HFFc6 (cell line): ENCODE data around the gene CACTIN. TPM values are rescaled to one million over a fixed set of nuclear protein-coding genes. Genes with fewer than 3 reads are reported as not detected.

Experiments
- DNase-seq: peaks from one replicate; pipeline ENCODE4 v3.0.0-alpha.2; 2018
- H3K27ac Mint-ChIP-seq: 2 replicates; pipeline ENCODE4 v1.8.0; 2020; ENCODE audit warnings: mild to moderate bottlenecking, mixed read lengths
- H3K27me3 Mint-ChIP-seq: 2 replicates; pipeline ENCODE4 v1.8.0; 2021; ENCODE audit warnings: mild to moderate bottlenecking, moderate library complexity, mixed read lengths; ENCODE audit not compliant: insufficient read depth
- H3K36me3 Mint-ChIP-seq: 2 replicates; pipeline ENCODE4 v1.8.0; 2021; ENCODE audit warnings: low read depth, mixed read lengths
- H3K4me1 Mint-ChIP-seq: 2 replicates; pipeline ENCODE4 v1.8.0; 2020; ENCODE audit warnings: low read depth, mixed read lengths
- H3K4me3 Mint-ChIP-seq: 2 replicates; pipeline ENCODE4 v1.8.0; 2020; ENCODE audit warnings: mild to moderate bottlenecking, moderate library complexity, mixed read lengths
- H3K9me3 Mint-ChIP-seq: 2 replicates; pipeline ENCODE4 v1.8.0; 2020; ENCODE audit warnings: mild to moderate bottlenecking, mixed read lengths
- total RNA-seq, 6 experiments: library from RNA; stranded (reverse); fragmentation: NEBNext Ultra II Directional; extraction: Animal tissue kit (Norgen Biotek cat#: 25700); gene quantifications; 2 replicates in 1 of 6; 3 replicates in 5 of 6; pipeline ENCODE4 v1.2.3, GENCODE V29; 2021
- TF ChIP-seq, protein P1 (sequence below): fragments of 200-600 bp; sonication (generic); IDR thresholded peaks from 2 replicates; pipeline ENCODE4 v1.5.0; 2021; ENCODE audit warnings: antibody characterized with exemption, mild to moderate bottlenecking

The CACTIN gene
- total RNA-seq, 6 experiments from 2014 or later, result 22.7 to 25.3 (median 24.9) TPM

DNA sequence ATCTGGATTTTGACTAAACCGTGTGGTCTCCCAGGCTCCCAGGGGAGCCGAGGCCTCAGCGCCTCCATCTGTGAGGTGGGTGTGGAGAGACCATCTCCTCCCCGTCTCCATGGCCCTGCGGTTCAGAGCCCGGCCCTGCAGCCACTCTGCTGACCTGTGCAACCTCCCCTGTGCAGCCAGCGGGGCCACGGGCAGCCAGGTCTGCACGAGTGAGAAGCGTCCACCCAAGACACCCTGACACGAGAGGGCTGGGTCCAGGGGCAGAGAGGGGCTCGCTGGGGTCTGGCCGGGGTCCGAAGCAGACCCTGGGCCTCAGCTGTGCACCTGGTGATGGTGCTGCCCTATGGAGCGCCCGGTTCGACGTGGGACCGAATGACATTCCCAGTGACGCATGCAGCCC is 10.4 kb upstream of the CACTIN start:
- Mint-ChIP-seq H3K36me3 (0 out of 2 replicates have a peak, but pooled peaks cover 9% of the 10 kb centered on the region), H3K4me1 (no peaks in the 10 kb centered on the region), H3K27ac (no peak overlapping the region), H3K27me3 (peaks cover 7% of the 10 kb centered on the region), H3K4me3 (no peak overlapping the region), H3K9me3 (no peaks in the 10 kb centered on the region)
- TF ChIP-seq, protein P1, sequence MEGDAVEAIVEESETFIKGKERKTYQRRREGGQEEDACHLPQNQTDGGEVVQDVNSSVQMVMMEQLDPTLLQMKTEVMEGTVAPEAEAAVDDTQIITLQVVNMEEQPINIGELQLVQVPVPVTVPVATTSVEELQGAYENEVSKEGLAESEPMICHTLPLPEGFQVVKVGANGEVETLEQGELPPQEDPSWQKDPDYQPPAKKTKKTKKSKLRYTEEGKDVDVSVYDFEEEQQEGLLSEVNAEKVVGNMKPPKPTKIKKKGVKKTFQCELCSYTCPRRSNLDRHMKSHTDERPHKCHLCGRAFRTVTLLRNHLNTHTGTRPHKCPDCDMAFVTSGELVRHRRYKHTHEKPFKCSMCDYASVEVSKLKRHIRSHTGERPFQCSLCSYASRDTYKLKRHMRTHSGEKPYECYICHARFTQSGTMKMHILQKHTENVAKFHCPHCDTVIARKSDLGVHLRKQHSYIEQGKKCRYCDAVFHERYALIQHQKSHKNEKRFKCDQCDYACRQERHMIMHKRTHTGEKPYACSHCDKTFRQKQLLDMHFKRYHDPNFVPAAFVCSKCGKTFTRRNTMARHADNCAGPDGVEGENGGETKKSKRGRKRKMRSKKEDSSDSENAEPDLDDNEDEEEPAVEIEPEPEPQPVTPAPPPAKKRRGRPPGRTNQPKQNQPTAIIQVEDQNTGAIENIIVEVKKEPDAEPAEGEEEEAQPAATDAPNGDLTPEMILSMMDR, result no peak
- no peak for DNase-seq

DNA sequence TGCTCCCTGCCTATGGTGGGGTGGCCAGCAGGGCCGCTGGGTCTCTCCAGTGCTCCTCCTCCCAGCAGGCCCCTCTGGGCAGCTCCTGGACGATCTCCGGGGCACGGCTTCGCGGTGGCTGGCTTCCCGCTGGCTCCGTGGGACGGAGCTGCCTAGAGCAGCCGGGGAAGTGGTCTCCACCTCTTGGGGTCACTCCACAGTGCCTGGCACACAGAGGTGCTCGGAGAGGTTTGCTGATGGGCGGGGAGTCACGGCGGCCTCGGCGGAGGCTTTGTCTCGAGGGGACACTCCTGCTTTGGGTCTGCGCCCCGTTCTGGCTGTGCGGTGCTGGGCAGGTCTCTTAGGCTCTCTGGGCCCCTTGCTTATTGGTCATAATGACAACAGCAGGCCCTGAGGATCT is 9.9 kb upstream of the CACTIN start:
- Mint-ChIP-seq H3K4me3 (no peak overlapping the region), H3K27ac (no peak overlapping the region), H3K9me3 (no peaks in the 10 kb centered on the region), H3K36me3 (0 out of 2 replicates have a peak, but pooled peaks cover 9% of the 10 kb centered on the region), H3K4me1 (no peaks in the 10 kb centered on the region), H3K27me3 (peaks cover 10% of the 10 kb centered on the region)
- no peak for DNase-seq
- TF ChIP-seq, protein P1, result no peak

DNA sequence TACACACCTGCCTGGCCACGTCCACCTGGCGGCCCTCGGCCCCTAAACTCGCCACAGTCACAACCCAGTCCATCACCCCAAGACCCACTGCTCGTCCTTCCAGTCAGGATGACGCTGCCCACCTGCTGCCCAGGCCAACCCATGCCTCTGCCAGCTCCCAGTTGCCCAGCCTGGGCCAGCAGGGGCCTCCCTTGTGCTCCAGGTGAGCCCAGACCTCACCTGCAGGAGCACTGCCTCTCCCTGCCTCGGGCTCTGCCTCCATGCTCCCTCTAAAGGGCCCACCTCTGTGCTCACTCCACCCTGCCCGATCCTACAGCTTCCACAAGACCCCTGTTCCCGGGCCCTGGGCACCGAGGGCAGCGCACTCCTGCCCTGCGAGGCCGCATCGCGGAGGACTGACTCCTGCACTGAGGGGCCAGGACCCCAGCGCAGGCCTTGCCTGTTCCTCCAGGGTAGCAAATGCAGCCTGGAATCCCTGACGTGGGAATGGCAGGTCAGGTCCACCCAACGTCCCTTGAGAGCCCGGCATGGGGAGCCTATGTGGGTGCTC is 8.0 kb upstream of the CACTIN start:
- H3K27me3 Mint-ChIP-seq, result peaks cover 12% of the 10 kb centered on the region
- TF ChIP-seq, protein P1, result no peak
- H3K9me3 Mint-ChIP-seq, result no peaks in the 10 kb centered on the region
- H3K4me1 Mint-ChIP-seq, result no peaks in the 10 kb centered on the region
- no peak overlapping the region for H3K4me3 Mint-ChIP-seq
- H3K36me3 Mint-ChIP-seq, result 0 out of 2 replicates have a peak, but pooled peaks cover 4% of the 10 kb centered on the region
- H3K27ac Mint-ChIP-seq, result no peak overlapping the region
- DNase-seq, result no peak

DNA sequence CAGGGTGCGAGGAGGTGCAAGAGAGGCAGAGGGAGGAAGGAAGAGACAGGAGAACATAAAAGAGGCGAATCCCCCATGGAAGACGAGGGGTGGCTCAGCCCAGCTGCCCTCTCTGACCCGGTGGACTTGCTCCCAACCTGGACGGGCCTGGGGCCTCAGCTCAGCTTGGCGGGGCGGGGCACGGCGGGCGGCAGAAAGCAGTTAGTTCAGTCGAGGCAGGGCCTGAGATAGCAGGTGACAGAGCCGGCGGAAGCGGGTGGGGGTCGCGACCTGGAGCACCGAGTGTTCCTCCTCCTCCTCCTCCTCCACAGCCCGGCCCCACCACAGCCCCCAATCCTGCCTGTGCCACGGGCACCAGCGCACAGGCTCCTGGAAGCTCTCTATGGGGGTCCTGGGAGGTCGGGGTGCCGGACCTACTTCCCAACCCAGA is 7.0 kb upstream of the CACTIN start:
- no peak overlapping the region for H3K27ac Mint-ChIP-seq
- H3K4me3 Mint-ChIP-seq, result no peak overlapping the region; the same call in 1 of the 2 replicates
- H3K4me1 Mint-ChIP-seq, result no peaks in the 10 kb centered on the region
- H3K36me3 Mint-ChIP-seq, result no peaks in the 10 kb centered on the region
- H3K27me3 Mint-ChIP-seq, result peaks cover 12% of the 10 kb centered on the region
- TF ChIP-seq, protein P1, result no peak
- no peaks in the 10 kb centered on the region for H3K9me3 Mint-ChIP-seq
- DNase-seq, result no peak

DNA sequence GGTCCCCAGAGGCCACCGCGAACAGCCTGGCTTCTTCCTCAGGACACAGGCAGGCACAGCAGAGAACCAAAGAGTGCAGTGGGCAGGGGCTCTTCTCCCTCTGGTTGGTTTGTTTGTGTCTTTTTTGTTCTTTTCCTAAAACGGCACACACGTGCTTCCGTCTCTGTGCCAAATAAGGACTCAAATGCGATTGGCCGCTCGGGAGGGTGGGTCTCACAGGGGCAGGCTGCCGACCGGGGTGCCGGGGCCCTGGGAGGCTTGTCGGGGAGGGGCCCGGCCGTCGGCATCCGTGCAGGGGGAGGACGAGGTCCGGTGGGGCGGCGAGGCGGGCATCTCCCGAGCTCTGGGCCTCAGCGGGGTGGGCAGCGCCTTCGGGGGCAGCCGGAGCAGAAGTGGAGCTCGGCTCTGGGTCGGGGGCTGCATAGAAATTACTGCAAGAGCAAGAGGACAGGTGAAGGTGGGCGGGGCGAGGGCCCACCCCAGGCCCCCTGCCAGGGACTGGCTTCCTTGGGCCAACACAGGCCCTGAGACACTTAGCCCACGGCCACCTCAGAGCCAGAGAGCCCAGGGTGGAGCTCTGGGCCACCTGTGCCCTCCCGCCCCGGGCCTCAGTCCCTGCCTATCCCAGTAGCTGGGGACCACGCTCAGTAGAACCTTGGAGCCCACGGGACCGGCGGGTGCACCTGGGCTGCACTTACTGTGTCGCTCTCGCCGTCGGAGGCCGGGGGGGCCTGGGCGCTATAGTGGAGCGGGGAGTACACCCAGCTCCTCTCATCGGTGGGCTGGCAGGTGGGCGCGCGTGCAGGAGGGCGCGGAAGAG is 6.4 kb upstream of the CACTIN start:
- TF ChIP-seq, protein P1, result no peak
- no peak for DNase-seq
- Mint-ChIP-seq H3K27ac (no peak overlapping the region), H3K4me1 (no peaks in the 10 kb centered on the region), H3K4me3 (no peak overlapping the region; the same call in 1 of the 2 replicates), H3K36me3 (no peaks in the 10 kb centered on the region), H3K27me3 (peaks cover 10% of the 10 kb centered on the region), H3K9me3 (no peaks in the 10 kb centered on the region)
